NCI-H146 (cell line): ENCODE measurements around the gene ZNF792.
"Not testable (repeated sequence)": the region's sequence is repeated elsewhere in the genome, so short reads cannot be mapped to it uniquely, and the experiment has no call there.

Experiments
- DNase-seq: peaks from one replicate; lab custom pipeline; 2025; lab: John Stamatoyannopoulos, UW

Gene ZNF792

GRCh38 chr19:34970185-34970780 is 6.3 kb upstream of the ZNF792 start:
- DNase-seq, result peak; percentile 15

GRCh38 chr19:34969721-34970120 is 5.7 kb upstream of the ZNF792 start:
- no peak for DNase-seq

GRCh38 chr19:34967551-34967950 is 3.5 kb upstream of the ZNF792 start:
- DNase-seq, result no peak

GRCh38 chr19:34965505-34965904 is 1.5 kb upstream of the ZNF792 start:
- not testable (repeated sequence) for DNase-seq

- DNase-seq, result no peak
Observed at GRCh38 chr19:34964598-34964997, 569 bp upstream of the ZNF792 start.

- DNase-seq, result no peak
Observed at GRCh38 chr19:34962687-34963572, 1.1 kb downstream of the ZNF792 start.

GRCh38 chr19:34961775-34962686 is 2.0 kb downstream of the ZNF792 start:
- peak; percentile 39 for DNase-seq

GRCh38 chr19:34960940-34961679 is 2.9 kb downstream of the ZNF792 start:
- no peak for DNase-seq

- DNase-seq, result no peak
Observed at GRCh38 chr19:34960103-34960805, 3.8 kb downstream of the ZNF792 start.

GRCh38 chr19:34959021-34959420 is 5.0 kb downstream of the ZNF792 start:
- DNase-seq, result no peak

- no peak for DNase-seq
Observed at GRCh38 chr19:34957830-34958751, 5.9 kb downstream of the ZNF792 start.

GRCh38 chr19:34953092-34953491 is 10.9 kb downstream of the ZNF792 start:
- DNase-seq, result no peak

- no peak for DNase-seq
Observed at GRCh38 chr19:34943861-34944573, 20.0 kb downstream of the ZNF792 start.

- DNase-seq, result no peak
Observed at GRCh38 chr19:34938886-34939285, 25.1 kb downstream of the ZNF792 start.

GRCh38 chr19:34936184-34936583 is 27.8 kb downstream of the ZNF792 start:
- DNase-seq, result no peak

- no peak for DNase-seq
Observed at GRCh38 chr19:34932494-34932893, 31.5 kb downstream of the ZNF792 start.

- peak; percentile 91 for DNase-seq
Observed at GRCh38 chr19:34926685-34927375, 37.2 kb downstream of the ZNF792 start, which contains the start of gene ZNF30. TSS of gene ZNF30 (plus strand) at chr19:34926903. CDS start at chr19:34929948, 3,045 bp downstream.

GRCh38 chr19:34926361-34926684 is 37.7 kb downstream of the ZNF792 start:
- DNase-seq, result no peak
